Skeletal muscle satellite cell (primary cell): Measurements from ENCODE around the gene BEGAIN.
A peak's percentile ranks its signal among the peaks of the same experiment; 100 is the strongest.

Experiments
- H3K27me3 ChIP-seq: 2 replicates; pipeline ENCODE4 v1.7.0; 2013; ENCODE audit warnings: low read length; ENCODE audit not compliant: control insufficient read depth, insufficient read depth
- H3K36me3 ChIP-seq: 2 replicates; pipeline ENCODE4 v1.7.0; 2013; ENCODE audit warnings: mild to moderate bottlenecking, control low read depth, low read length; ENCODE audit not compliant: insufficient read depth
- H3K4me1 ChIP-seq: 2 replicates; pipeline ENCODE4 v1.7.0; 2013; ENCODE audit warnings: low read length; ENCODE audit not compliant: control insufficient read depth, insufficient read depth
- H3K4me2 ChIP-seq: 2 replicates; pipeline ENCODE4 v1.7.0; 2013; ENCODE audit warnings: mild to moderate bottlenecking, low read length
- H3K4me3 ChIP-seq: 2 replicates; pipeline ENCODE4 v1.7.0; 2013; ENCODE audit warnings: low read length
- H3K9ac ChIP-seq: 2 replicates; pipeline ENCODE4 v1.7.0; 2013; ENCODE audit warnings: mild to moderate bottlenecking, low read depth, low read length, moderate library complexity
- H3K9me3 ChIP-seq: replicated peaks from 2 replicates; pipeline ENCODE4 v1.7.0; 2013; ENCODE audit warnings: mild to moderate bottlenecking, control low read depth, low read length

BEGAIN gene

GRCh38 chr14:100575266-100575995, 11.8 kb downstream of the BEGAIN start:
- Histone ChIP-seq H3K9me3 (no peaks in the 10 kb centered on the region), H3K27me3 (peaks cover 15% of the 10 kb centered on the region), H3K4me2 (no peak overlapping the region), H3K4me3 (no peak overlapping the region), H3K9ac (no peak overlapping the region), H3K36me3 (no peaks in the 10 kb centered on the region), H3K4me1 (no peaks in the 10 kb centered on the region)

- no peak overlapping the region for H3K9ac ChIP-seq
- no peak overlapping the region for H3K4me3 ChIP-seq
- H3K4me2 ChIP-seq, result no peak overlapping the region
- H3K36me3 ChIP-seq, result no peaks in the 10 kb centered on the region
- no peaks in the 10 kb centered on the region for H3K9me3 ChIP-seq
- H3K4me1 ChIP-seq, result no peaks in the 10 kb centered on the region
- H3K27me3 ChIP-seq, result peaks cover 22% of the 10 kb centered on the region
Observed at GRCh38 chr14:100574642-100575031, 12.6 kb downstream of the BEGAIN start.

GRCh38 chr14:100573757-100574641, 13.2 kb downstream of the BEGAIN start:
- peaks cover 28% of the 10 kb centered on the region for H3K27me3 ChIP-seq
- H3K9ac ChIP-seq, result no peak overlapping the region
- no peaks in the 10 kb centered on the region for H3K4me1 ChIP-seq
- no peaks in the 10 kb centered on the region for H3K36me3 ChIP-seq
- no peak overlapping the region for H3K4me3 ChIP-seq
- no peaks in the 10 kb centered on the region for H3K9me3 ChIP-seq
- no peak overlapping the region for H3K4me2 ChIP-seq

- H3K4me1 ChIP-seq, result no peaks in the 10 kb centered on the region
- H3K27me3 ChIP-seq, result peaks cover 36% of the 10 kb centered on the region
- no peak overlapping the region for H3K9ac ChIP-seq
- no peaks in the 10 kb centered on the region for H3K9me3 ChIP-seq
- H3K4me3 ChIP-seq, result no peak overlapping the region
- H3K4me2 ChIP-seq, result no peak overlapping the region
- no peaks in the 10 kb centered on the region for H3K36me3 ChIP-seq
Observed at GRCh38 chr14:100573002-100573756, 14.0 kb downstream of the BEGAIN start.

GRCh38 chr14:100572543-100572942, 14.7 kb downstream of the BEGAIN start:
- no peaks in the 10 kb centered on the region for H3K4me1 ChIP-seq
- no peaks in the 10 kb centered on the region for H3K36me3 ChIP-seq
- H3K9ac ChIP-seq, result no peak overlapping the region
- peaks cover 39% of the 10 kb centered on the region for H3K27me3 ChIP-seq
- no peak overlapping the region for H3K4me3 ChIP-seq
- no peaks in the 10 kb centered on the region for H3K9me3 ChIP-seq
- H3K4me2 ChIP-seq, result no peak overlapping the region

- Histone ChIP-seq H3K4me2 (no peak overlapping the region), H3K9me3 (no peaks in the 10 kb centered on the region), H3K27me3 (peaks cover 42% of the 10 kb centered on the region), H3K4me1 (no peaks in the 10 kb centered on the region), H3K4me3 (no peak overlapping the region), H3K9ac (no peak overlapping the region), H3K36me3 (no peaks in the 10 kb centered on the region)
Observed at GRCh38 chr14:100571837-100572236, 15.4 kb downstream of the BEGAIN start.

- H3K4me1 ChIP-seq, result no peaks in the 10 kb centered on the region
- no peaks in the 10 kb centered on the region for H3K9me3 ChIP-seq
- no peaks in the 10 kb centered on the region for H3K36me3 ChIP-seq
- no peak overlapping the region for H3K4me2 ChIP-seq
- no peak overlapping the region for H3K9ac ChIP-seq
- no peak overlapping the region for H3K4me3 ChIP-seq
- H3K27me3 ChIP-seq, result peaks cover 47% of the 10 kb centered on the region
Observed at GRCh38 chr14:100570726-100571454, 16.3 kb downstream of the BEGAIN start.

GRCh38 chr14:100569734-100570286, 17.4 kb downstream of the BEGAIN start:
- Histone ChIP-seq H3K9ac (no peak overlapping the region), H3K4me3 (no peak overlapping the region), H3K4me2 (no peak overlapping the region), H3K4me1 (no peaks in the 10 kb centered on the region), H3K27me3 (peaks cover 57% of the 10 kb centered on the region), H3K36me3 (no peaks in the 10 kb centered on the region), H3K9me3 (no peaks in the 10 kb centered on the region)

GRCh38 chr14:100568998-100569733, 18.1 kb downstream of the BEGAIN start:
- Histone ChIP-seq H3K4me1 (no peaks in the 10 kb centered on the region), H3K36me3 (no peaks in the 10 kb centered on the region), H3K9ac (no peak overlapping the region), H3K27me3 (peaks cover 58% of the 10 kb centered on the region), H3K4me2 (peak overlapping the region; percentile 79), H3K9me3 (no peaks in the 10 kb centered on the region), H3K4me3 (peak overlapping the region; percentile 61)

GRCh38 chr14:100568164-100568997, 18.8 kb downstream of the BEGAIN start:
- H3K9ac ChIP-seq, result no peak overlapping the region
- H3K4me1 ChIP-seq, result no peaks in the 10 kb centered on the region
- peak overlapping the region; percentile 79 for H3K4me2 ChIP-seq
- peak overlapping the region; percentile 61 for H3K4me3 ChIP-seq
- no peaks in the 10 kb centered on the region for H3K9me3 ChIP-seq
- H3K36me3 ChIP-seq, result no peaks in the 10 kb centered on the region
- peaks cover 63% of the 10 kb centered on the region for H3K27me3 ChIP-seq
